ENCODE data around the gene RAE1. TPM values are rescaled to one million over a fixed set of nuclear protein-coding genes. Genes with fewer than 3 reads are reported as not detected.

The RAE1 gene
- total and polyA plus RNA-seq, 9 donors: 13.9 to 46.1 (median 20.4) TPM

DNA sequence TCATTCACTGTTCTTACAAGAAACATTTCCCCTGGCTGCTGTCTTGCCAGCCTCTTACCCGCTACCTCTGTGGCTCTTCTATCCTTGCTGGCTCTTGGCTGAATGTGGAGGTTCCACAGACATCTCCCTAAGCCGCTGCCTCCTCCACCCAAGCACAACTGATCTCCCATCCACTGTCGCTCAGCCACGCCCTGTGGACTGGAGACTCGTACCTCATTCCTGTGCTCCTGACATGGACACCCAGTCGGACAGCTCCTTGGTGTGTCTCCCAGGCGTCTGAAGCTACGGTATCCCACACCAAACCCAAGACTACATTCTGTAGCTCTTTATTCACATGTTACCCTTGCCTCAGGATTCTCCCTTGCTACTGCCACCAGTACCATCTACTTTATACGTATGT lies 19.3 kb downstream of the RAE1 start:
- Histone ChIP-seq H3K9me3 (no peaks in the 10 kb centered on the region), H3K36me3 (no peaks in the 10 kb centered on the region), H3K27me3 (no peaks in the 10 kb centered on the region), H3K4me3 (no peak overlapping the region), H3K4me1 (ENCODE audit: insufficient read depth) (no peaks in the 10 kb centered on the region), H3K27ac (no peak overlapping the region)
- no peak for TF ChIP-seq EP300 (IDR thresholded peaks at IDR 0.05)
- TF ChIP-seq POLR2A (IDR thresholded peaks at IDR 0.05): no peak
- TF ChIP-seq, protein P1, sequence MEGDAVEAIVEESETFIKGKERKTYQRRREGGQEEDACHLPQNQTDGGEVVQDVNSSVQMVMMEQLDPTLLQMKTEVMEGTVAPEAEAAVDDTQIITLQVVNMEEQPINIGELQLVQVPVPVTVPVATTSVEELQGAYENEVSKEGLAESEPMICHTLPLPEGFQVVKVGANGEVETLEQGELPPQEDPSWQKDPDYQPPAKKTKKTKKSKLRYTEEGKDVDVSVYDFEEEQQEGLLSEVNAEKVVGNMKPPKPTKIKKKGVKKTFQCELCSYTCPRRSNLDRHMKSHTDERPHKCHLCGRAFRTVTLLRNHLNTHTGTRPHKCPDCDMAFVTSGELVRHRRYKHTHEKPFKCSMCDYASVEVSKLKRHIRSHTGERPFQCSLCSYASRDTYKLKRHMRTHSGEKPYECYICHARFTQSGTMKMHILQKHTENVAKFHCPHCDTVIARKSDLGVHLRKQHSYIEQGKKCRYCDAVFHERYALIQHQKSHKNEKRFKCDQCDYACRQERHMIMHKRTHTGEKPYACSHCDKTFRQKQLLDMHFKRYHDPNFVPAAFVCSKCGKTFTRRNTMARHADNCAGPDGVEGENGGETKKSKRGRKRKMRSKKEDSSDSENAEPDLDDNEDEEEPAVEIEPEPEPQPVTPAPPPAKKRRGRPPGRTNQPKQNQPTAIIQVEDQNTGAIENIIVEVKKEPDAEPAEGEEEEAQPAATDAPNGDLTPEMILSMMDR (IDR thresholded peaks at IDR 0.05): no peak
- DNase-seq: no peak
- intact Hi-C loops (cut with DNase I): loop anchor here in 2 of 4 donors (5.0 to 10.0 kb wide), 2 partner anchors 132 to 224 kb away; no protein-coding TSS in a partner anchor
- 89 to 92% (median 90%) methylated on average over 9 of the region's 9 CpGs for WGBS, 3 donors

GRCh38 chr20:57371363-57371762 lies 20.3 kb downstream of the RAE1 start:
- H3K27me3 ChIP-seq: no peaks in the 10 kb centered on the region
- DNase-seq: no peak
- H3K4me3 ChIP-seq: no peak overlapping the region
- H3K36me3 ChIP-seq: no peaks in the 10 kb centered on the region
- TF ChIP-seq POLR2A (IDR thresholded peaks at IDR 0.05) (no peak), EP300 (IDR thresholded peaks at IDR 0.05) (no peak)
- TF ChIP-seq, protein P1 (IDR thresholded peaks at IDR 0.05): no peak
- H3K27ac ChIP-seq: no peak overlapping the region
- H3K4me1 ChIP-seq (ENCODE audit: insufficient read depth): no peaks in the 10 kb centered on the region
- no peaks in the 10 kb centered on the region for H3K9me3 ChIP-seq
- intact Hi-C loops (cut with DNase I): loop anchor here in 2 of 4 donors (5.0 to 10.0 kb wide), 2 partner anchors 131 to 223 kb away; no protein-coding TSS in a partner anchor
- WGBS, 3 donors: 86 to 94% (median 90%) methylated on average over 4 of the region's 4 CpGs

- Histone ChIP-seq H3K27me3 (no peaks in the 10 kb centered on the region), H3K9me3 (no peaks in the 10 kb centered on the region), H3K4me1 (ENCODE audit: insufficient read depth) (no peaks in the 10 kb centered on the region), H3K4me3 (no peak overlapping the region), H3K27ac (no peak overlapping the region), H3K36me3 (no peaks in the 10 kb centered on the region)
- TF ChIP-seq, protein P1 (IDR thresholded peaks at IDR 0.05): no peak
- WGBS, 3 donors: 70 to 82% (median 72%) methylated on average over 9 of the region's 9 CpGs
- intact Hi-C loops (cut with DNase I): loop anchor here in 2 of 4 donors (5.0 to 10.0 kb wide), 2 partner anchors 130 to 223 kb away; no protein-coding TSS in a partner anchor
- no peak for DNase-seq
Observed at GRCh38 chr20:57372157-57372556, 21.1 kb downstream of the RAE1 start.

- intact Hi-C loops (cut with DNase I): loop anchor here in 2 of 4 donors (5.0 to 10.0 kb wide), 2 partner anchors 130 to 222 kb away; no protein-coding TSS in a partner anchor
Observed at GRCh38 chr20:57372581-57373350, 21.7 kb downstream of the RAE1 start.

More at GRCh38 chr20:57372581-57373350, 21.7 kb downstream of the RAE1 start:
- Histone ChIP-seq H3K27me3 (no peaks in the 10 kb centered on the region), H3K27ac (no peak overlapping the region), H3K4me1 (ENCODE audit: insufficient read depth) (no peaks in the 10 kb centered on the region), H3K4me3 (no peak overlapping the region), H3K36me3 (no peaks in the 10 kb centered on the region), H3K9me3 (no peaks in the 10 kb centered on the region)
- 79 to 84% (median 79%) methylated on average over 25 of the region's 25 CpGs for WGBS, 3 donors
- TF ChIP-seq, protein P1 (IDR thresholded peaks at IDR 0.05): no peak
- TF ChIP-seq EP300 (IDR thresholded peaks at IDR 0.05): no peak
- TF ChIP-seq POLR2A (IDR thresholded peaks at IDR 0.05): no peak
- DNase-seq: no peak
